Endometrial microvascular endothelial cells (primary cell): ENCODE data around the gene CIRBP. TPM values are rescaled to one million over a fixed set of nuclear protein-coding genes. Genes with fewer than 3 reads are reported as not detected.

Source experiments
- in situ Hi-C: cut with HindIII; loops from 2 replicates; pipeline ENCODE4 v1.10.0; 2017; ENCODE audit warnings: low sequenced_read_pairs, low pct_unique_long_range_greater_than_20kb; ENCODE audit errors: inconsistent ontology term
- total RNA-seq: library from RNA; depleted of rRNA; stranded (reverse); fragments of >200 nt; gene quantifications from one replicate; pipeline ENCODE4 v1.2.3, GENCODE V29; 2015; ENCODE audit errors: inconsistent ontology term

The CIRBP gene
- total RNA-seq, result 235 TPM

- in situ Hi-C loops, result no loop called here
Observed at GRCh38 chr19:1269065-1269477, at the start of gene CIRBP. TSS of gene CIRBP (plus strand) at chr19:1269332. CDS start at chr19:1270934, 1,602 bp downstream.

DNA sequence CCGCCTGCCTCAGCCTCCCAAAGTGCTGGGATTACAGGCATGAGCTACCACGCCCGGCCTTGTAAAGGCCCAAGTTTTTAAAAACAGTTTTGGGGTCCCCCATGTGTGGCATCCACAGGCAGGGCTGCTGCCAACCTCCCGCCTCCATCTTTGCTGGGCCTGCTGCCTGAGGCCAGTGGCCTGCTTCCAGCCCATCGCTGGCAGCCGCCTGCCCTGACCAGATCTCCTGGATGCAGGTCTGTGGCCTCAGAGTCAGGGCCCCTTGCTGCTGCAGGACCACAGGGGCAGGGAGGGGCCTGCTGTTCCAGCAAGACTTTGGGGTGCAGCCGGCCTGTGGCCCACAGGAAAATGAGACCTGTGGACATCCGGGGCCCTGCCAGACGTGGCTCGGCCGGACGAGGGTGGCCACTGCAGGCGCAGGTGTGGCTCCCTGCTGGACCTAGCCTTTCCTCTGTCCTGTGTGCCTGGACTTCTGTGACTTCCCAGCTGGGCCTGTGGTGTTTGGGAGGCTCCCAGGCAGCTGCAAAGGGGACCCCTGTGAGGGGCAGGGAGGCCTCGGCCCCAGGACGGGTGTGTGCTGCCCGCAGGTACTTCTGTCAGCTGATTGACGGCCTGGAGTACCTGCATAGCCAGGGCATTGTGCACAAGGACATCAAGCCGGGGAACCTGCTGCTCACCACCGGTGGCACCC, 49.2 kb upstream of the CIRBP start:
- in situ Hi-C loops, result no loop called here

GRCh38 chr19:1220477-1220930, 48.6 kb upstream of the CIRBP start:
- in situ Hi-C loops, result no loop called here

GRCh38 chr19:1220976-1221903, 47.9 kb upstream of the CIRBP start:
- in situ Hi-C loops, result no loop called here

DNA sequence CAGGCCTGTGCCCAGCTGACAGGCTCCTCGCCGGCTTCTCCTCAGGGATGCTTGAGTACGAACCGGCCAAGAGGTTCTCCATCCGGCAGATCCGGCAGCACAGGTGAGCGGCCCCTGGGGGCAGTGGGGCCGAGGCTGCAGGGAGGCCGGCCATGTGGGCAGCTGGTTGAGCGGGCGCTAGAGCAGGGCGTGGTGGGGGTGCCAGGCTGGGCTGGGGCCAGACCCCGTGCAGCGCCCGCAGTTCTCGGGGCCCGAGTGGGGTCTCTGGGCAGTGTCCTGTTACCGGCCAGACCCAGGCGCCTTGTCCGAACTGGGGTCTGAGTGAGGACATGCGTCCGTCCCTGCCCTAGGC, 47.3 kb upstream of the CIRBP start:
- in situ Hi-C loops, result no loop called here

GRCh38 chr19:1222394-1222793, 46.7 kb upstream of the CIRBP start:
- in situ Hi-C loops, result no loop called here

- in situ Hi-C loops, result no loop called here
Observed at GRCh38 chr19:1223018-1223855, 45.9 kb upstream of the CIRBP start.

DNA sequence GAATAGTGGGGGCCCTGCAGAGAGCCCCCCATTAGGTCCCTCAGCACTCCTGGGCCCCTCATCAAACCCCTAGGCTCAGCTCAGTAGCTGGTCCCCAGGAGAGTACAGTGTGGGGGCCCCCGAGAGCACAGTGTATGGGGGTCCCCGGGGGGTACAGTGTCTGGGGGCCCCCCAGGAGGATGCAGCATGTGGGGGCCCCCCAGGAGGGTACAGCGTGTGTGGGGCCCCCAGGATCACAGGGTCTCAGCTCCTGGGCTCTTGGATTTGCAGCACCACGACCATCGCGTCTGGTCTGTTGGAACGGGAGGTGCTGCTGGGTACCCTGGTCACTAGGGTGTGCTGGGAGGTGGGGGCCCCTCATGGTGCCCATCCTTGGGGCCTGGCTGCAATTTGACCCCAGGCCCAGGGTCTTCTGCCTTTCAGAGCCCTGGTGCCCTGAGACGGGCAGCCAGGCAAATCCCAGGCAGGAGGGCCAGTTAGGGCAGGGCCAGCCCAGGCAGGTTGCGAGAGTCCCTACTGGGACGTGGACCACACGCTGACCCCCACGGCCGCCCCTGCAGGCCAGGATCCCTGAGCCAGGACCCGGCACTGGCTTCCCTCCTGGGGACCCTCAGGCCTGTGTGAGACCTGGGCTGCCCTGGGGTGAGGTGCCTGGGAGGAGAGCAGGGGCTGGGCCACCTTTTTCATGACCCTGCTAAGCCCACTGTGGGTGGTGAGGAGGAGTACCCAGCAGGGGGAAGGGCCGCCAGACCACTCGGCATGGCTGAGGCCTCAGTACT, 44.9 kb upstream of the CIRBP start:
- in situ Hi-C loops, result no loop called here

GRCh38 chr19:1224847-1225246, 44.3 kb upstream of the CIRBP start:
- in situ Hi-C loops, result no loop called here

DNA sequence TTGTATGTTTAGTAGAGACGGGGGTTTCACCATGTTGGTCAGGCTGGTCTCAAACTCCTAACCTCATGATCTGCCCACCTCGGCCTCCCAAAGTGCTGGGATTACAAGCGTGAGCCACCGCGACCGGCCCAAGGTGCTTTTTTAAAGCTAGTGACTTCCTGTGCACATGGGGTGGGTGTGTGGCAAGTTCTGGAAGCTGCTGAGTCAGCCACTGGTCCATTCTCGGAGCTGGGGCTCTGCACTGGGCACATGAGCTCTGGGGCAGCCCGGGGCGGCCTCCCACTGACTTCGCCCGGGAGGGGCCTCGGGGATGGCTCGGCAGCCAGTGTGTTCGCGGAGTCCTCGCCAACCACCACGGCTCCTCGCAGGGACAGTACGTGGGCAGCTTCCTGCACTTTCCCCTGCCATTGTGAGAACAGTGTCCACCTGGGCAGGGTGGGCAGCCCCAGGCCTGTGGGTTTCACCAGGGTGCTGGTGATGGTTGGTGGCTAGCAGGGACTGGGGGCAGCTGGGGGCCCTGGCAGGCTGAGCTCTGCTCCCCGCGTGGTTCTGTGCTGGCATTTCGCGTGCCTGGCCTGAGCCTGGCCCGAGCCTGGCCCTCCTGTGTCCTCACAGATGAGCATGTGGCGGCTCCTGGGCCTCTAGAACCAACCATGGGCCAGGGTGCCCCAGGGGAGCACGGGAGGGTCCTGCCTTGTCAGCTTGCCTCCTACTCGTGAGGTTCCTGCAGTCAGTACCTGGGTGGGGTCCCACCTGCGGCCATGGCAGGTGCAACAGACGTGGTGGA, 43.5 kb upstream of the CIRBP start:
- in situ Hi-C loops, result no loop called here

DNA sequence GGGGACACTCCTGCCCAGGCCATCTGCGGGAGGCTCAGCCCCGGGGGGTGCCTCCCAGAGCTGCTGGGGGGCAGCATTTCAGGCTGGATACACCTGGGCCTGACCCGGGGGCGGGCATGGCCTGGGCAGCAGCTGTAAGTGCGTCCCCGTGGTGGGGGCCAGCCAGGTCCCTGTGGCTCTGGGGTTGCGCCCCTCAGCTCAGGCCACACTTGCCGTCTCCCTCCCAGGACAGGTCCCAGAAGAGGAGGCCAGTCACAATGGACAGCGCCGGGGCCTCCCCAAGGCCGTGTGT, 43.0 kb upstream of the CIRBP start:
- in situ Hi-C loops, result no loop called here

DNA sequence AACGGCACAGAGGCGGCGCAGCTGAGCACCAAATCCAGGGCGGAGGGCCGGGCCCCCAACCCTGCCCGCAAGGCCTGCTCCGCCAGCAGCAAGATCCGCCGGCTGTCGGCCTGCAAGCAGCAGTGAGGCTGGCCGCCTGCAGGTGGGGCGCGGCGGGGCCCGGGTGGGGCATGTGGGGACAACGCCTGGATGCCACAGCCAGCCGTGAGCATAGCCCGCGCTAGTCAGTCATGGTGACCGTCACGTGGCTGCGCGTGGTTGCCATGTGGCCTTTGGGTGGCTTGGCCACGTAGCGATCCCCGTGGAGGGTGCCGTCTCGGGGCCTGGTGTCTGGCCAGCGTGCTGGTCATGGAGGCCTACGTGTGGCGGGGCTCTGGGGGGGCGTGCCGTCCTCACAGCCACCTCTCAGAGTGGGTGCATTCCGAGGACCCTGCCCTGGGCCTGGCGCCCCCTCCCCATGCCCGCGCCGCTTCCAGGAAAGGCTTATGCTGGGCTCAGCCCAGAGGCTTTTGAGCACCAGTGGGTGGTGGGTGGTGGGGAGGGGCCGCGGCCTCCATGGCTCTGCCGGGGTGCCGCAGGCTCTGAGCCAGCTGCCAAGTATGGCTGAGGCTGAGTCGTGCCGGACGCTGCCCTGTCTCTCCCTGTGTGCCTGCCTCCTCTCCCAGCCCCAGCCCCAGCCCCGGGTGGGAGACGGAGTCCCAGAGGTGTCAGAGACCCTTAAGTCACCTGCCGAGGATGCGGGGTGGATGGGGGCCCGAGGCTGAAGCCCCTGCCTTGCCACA, 42.4 kb upstream of the CIRBP start:
- in situ Hi-C loops, result no loop called here

DNA sequence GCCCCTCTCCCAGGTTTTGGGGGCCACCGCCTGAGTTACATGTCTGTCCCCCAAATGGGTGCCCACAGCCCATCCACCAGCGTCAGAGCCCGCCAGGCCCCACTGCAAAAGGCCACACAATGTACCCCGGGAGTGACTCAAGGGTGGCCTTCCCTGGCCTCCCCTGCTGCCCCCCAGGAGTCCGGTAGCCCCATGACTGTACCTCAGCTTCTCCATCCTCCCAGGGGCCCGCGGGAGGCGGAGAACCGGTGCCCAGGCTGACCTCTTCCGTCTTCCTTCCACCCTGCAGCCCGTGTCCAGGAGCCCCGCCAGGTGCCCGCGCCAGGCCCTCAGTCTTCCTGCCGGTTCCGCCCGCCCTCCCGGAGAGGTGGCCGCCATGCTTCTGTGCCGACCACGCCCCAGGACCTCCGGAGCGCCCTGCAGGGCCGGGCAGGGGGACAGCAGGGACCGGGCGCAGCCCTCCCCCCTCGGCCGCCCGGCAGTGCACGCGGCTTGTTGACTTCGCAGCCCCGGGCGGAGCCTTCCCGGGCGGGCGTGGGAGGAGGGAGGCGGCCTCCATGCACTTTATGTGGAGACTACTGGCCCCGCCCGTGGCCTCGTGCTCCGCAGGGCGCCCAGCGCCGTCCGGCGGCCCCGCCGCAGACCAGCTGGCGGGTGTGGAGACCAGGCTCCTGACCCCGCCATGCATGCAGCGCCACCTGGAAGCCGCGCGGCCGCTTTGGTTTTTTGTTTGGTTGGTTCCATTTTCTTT, 41.7 kb upstream of the CIRBP start:
- in situ Hi-C loops, result no loop called here

- in situ Hi-C loops, result no loop called here
Observed at GRCh38 chr19:1228161-1228957, 40.8 kb upstream of the CIRBP start.

DNA sequence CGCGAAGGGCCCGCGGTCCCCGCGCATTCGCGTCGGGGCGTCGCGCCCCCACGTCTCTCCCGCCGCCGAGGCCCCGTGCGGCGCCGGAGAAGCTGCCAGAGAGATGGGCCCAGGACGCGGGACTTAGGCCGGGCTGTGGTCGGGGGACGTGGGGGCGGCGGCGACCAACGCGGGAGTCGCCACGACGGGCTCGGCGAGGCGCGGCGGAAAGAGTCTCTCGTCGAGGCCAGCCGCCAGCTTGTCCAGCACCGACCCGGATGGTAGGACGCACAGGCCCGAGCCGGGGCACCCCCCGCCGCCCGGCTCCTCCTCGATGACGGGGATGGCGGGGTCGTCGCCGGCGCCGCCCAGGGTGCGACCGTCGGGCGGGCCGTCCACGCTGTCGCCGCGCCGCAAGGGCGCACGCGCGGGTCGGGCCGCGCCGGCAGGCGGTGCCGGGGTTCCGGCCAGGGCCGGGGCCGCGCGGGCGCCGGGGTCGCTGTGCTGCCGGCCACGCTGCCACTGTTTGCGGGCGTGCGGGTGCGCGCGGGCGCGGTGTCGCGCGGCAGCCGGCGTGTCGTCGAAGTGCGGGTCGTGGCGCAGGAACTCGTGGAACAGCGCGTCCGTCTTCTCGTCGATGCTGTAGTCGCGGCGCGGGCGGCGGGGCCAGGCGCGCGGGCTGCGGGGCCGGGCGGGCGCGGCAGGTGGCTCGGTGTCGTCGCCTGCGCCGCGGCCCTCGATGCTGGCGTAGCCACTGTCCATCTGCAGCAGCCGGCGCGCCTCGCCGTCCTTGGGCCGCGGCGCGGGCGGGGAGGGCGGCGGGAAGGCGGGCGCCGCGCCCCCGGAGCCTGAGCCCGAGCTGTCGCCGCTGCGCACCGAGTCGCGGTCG, 39.8 kb upstream of the CIRBP start:
- in situ Hi-C loops, result no loop called here
